IPS-20b (cell line): ENCODE measurements around the gene B3GNT5.

ENCODE experiments used
- H3K27ac ChIP-seq: one replicate; pipeline ENCODE4 v1.5.1; 2013; ENCODE audit warnings: low read length
- H3K27me3 ChIP-seq: 2 replicates; pipeline ENCODE4 v1.6.1; 2013; ENCODE audit warnings: mild to moderate bottlenecking, low read length, inconsistent platforms; ENCODE audit not compliant: insufficient read depth
- H3K36me3 ChIP-seq: 2 replicates; pipeline ENCODE4 v1.6.1; 2013; ENCODE audit warnings: low read depth, mild to moderate bottlenecking, inconsistent platforms, low read length, moderate library complexity; ENCODE audit not compliant: insufficient read depth
- H3K4me1 ChIP-seq: 2 replicates; pipeline ENCODE4 v1.6.1; 2013; ENCODE audit warnings: mild to moderate bottlenecking, control low read depth, inconsistent platforms, low read length, moderate library complexity; ENCODE audit not compliant: insufficient read depth
- H3K4me3 ChIP-seq: 2 replicates; pipeline ENCODE4 v1.5.1; 2013; ENCODE audit warnings: mild to moderate bottlenecking, low read length, inconsistent platforms
- H3K9ac ChIP-seq: 2 replicates; pipeline ENCODE4 v1.6.1; 2013; ENCODE audit warnings: low read depth, mild to moderate bottlenecking, inconsistent platforms, low read length, moderate library complexity
- H3K9me3 ChIP-seq: 2 replicates; pipeline ENCODE4 v1.6.1; 2013; ENCODE audit warnings: mild to moderate bottlenecking, low read depth, low read length, inconsistent platforms; ENCODE audit not compliant: insufficient read depth

Gene B3GNT5

GRCh38 chr3:183299976-183300375 lies 46.9 kb downstream of the B3GNT5 start:
- peaks cover 20% of the 10 kb centered on the region for H3K4me1 ChIP-seq

GRCh38 chr3:183300996-183301562 lies 48.0 kb downstream of the B3GNT5 start:
- Histone ChIP-seq H3K9ac (no peak overlapping the region), H3K36me3 (peaks cover 12% of the 10 kb centered on the region), H3K9me3 (no peaks in the 10 kb centered on the region), H3K27me3 (no peaks in the 10 kb centered on the region), H3K27ac (no peak overlapping the region), H3K4me1 (peaks cover 20% of the 10 kb centered on the region), H3K4me3 (no peak overlapping the region)

More at GRCh38 chr3:183299976-183300375, 46.9 kb downstream of the B3GNT5 start:
- Histone ChIP-seq H3K9me3 (no peaks in the 10 kb centered on the region), H3K4me3 (no peak overlapping the region), H3K36me3 (peaks cover 19% of the 10 kb centered on the region), H3K27ac (no peak overlapping the region), H3K9ac (no peak overlapping the region), H3K27me3 (no peaks in the 10 kb centered on the region)

GRCh38 chr3:183301937-183302580 lies 49.0 kb downstream of the B3GNT5 start:
- Histone ChIP-seq H3K4me1 (peaks cover 20% of the 10 kb centered on the region; the same call in 1 of the 2 replicates), H3K9ac (no peak overlapping the region), H3K27me3 (no peaks in the 10 kb centered on the region), H3K9me3 (no peaks in the 10 kb centered on the region), H3K36me3 (peaks cover 8% of the 10 kb centered on the region; the same call in 1 of the 2 replicates), H3K4me3 (no peak overlapping the region), H3K27ac (no peak overlapping the region)

DNA sequence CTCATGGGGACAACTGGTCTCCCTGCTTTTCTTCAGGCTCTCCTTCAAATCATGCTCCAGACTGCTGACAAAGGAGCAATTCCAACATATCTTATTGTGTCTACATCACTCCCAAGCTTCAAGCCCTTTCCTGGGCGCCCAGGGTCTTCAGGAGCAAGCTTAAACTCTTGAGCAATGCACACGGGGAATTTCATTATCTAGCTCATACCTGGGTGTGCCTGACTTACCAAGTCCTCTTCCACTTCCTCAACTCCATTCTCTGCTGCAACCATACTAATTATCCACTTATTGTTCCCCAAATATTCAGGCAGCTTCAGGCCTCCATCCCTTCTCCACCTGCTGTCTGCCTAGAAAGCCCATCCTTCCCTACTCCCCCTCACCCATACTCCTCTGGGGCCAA lies 50.6 kb downstream of the B3GNT5 start:
- Histone ChIP-seq H3K4me3 (no peak overlapping the region), H3K36me3 (peaks cover 12% of the 10 kb centered on the region; the same call in 1 of the 2 replicates)

GRCh38 chr3:183306798-183307671 lies 54.0 kb downstream of the B3GNT5 start:
- Histone ChIP-seq H3K9me3 (no peaks in the 10 kb centered on the region), H3K27me3 (no peaks in the 10 kb centered on the region), H3K9ac (no peak overlapping the region), H3K36me3 (peaks cover 20% of the 10 kb centered on the region), H3K27ac (no peak overlapping the region), H3K4me3 (no peak overlapping the region), H3K4me1 (no peaks in the 10 kb centered on the region)

More for the DNA sequence above, 50.6 kb downstream of the B3GNT5 start:
- H3K4me1 ChIP-seq: peaks cover 6% of the 10 kb centered on the region; the same call in 1 of the 2 replicates
- no peak overlapping the region for H3K27ac ChIP-seq
- H3K9me3 ChIP-seq: no peaks in the 10 kb centered on the region
- no peak overlapping the region for H3K9ac ChIP-seq
- H3K27me3 ChIP-seq: no peaks in the 10 kb centered on the region

GRCh38 chr3:183307749-183308148 lies 54.7 kb downstream of the B3GNT5 start:
- Histone ChIP-seq H3K9ac (no peak overlapping the region), H3K4me1 (no peaks in the 10 kb centered on the region), H3K27ac (no peak overlapping the region), H3K27me3 (no peaks in the 10 kb centered on the region), H3K4me3 (no peak overlapping the region), H3K36me3 (peaks cover 20% of the 10 kb centered on the region), H3K9me3 (no peaks in the 10 kb centered on the region)

- Histone ChIP-seq H3K27me3 (no peaks in the 10 kb centered on the region), H3K9ac (no peak overlapping the region), H3K36me3 (peaks cover 20% of the 10 kb centered on the region), H3K4me1 (no peaks in the 10 kb centered on the region), H3K9me3 (no peaks in the 10 kb centered on the region), H3K27ac (no peak overlapping the region), H3K4me3 (no peak overlapping the region)
Measured at GRCh38 chr3:183308751-183309150, 55.7 kb downstream of the B3GNT5 start.

- Histone ChIP-seq H3K9ac (no peak overlapping the region), H3K4me3 (no peak overlapping the region), H3K27ac (no peak overlapping the region), H3K9me3 (no peaks in the 10 kb centered on the region), H3K4me1 (no peaks in the 10 kb centered on the region), H3K27me3 (no peaks in the 10 kb centered on the region), H3K36me3 (peaks cover 20% of the 10 kb centered on the region)
Measured at GRCh38 chr3:183309276-183309675, 56.2 kb downstream of the B3GNT5 start.

DNA sequence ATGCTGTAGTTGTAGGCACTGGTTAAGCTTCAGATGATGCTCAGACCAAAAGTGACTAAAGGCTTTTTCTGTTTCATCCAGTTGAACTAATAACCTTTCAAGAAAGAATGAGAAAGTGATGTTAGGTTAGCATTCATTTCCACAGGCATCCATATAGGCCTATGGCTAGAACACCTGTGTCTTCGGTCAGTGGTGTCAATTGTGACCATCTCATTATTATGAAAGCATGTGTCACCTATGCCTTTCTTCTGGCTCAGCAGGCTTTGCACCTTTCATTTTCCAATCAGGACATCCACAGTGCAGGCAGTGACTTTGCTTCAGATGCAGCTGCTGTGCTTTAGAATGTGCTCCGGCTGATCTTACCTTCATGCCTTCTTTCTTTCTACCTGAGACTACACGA lies 57.9 kb downstream of the B3GNT5 start:
- Histone ChIP-seq H3K27me3 (no peaks in the 10 kb centered on the region), H3K36me3 (peaks cover 20% of the 10 kb centered on the region), H3K4me3 (no peak overlapping the region), H3K9me3 (no peaks in the 10 kb centered on the region), H3K4me1 (no peaks in the 10 kb centered on the region), H3K9ac (no peak overlapping the region), H3K27ac (no peak overlapping the region)

- H3K9me3 ChIP-seq: no peaks in the 10 kb centered on the region
- H3K4me1 ChIP-seq: no peaks in the 10 kb centered on the region
- H3K27ac ChIP-seq: no peak overlapping the region
- H3K27me3 ChIP-seq: no peaks in the 10 kb centered on the region
- no peak overlapping the region for H3K9ac ChIP-seq
- H3K36me3 ChIP-seq: peaks cover 20% of the 10 kb centered on the region
- no peak overlapping the region for H3K4me3 ChIP-seq
Measured at GRCh38 chr3:183312433-183312832, 59.4 kb downstream of the B3GNT5 start.

- Histone ChIP-seq H3K36me3 (peaks cover 19% of the 10 kb centered on the region), H3K4me1 (no peaks in the 10 kb centered on the region), H3K27me3 (no peaks in the 10 kb centered on the region), H3K9me3 (no peaks in the 10 kb centered on the region), H3K4me3 (no peak overlapping the region), H3K9ac (no peak overlapping the region), H3K27ac (no peak overlapping the region)
Measured at GRCh38 chr3:183313351-183313750, 60.3 kb downstream of the B3GNT5 start.
